HG03159 (cell line): ENCODE measurements around the gene DNAJC30.

Source experiments
- ATAC-seq: cut with Tn5 transposase; IDR thresholded peaks from one replicate; pipeline ENCODE4 v1.9.1; 2021; ENCODE audit warnings: mild to moderate bottlenecking, moderate library complexity; ENCODE audit not compliant: unreplicated experiment

Gene DNAJC30

GRCh38 chr7:73708961-73709549, 25.8 kb upstream of the DNAJC30 start:
- no peak for ATAC-seq

GRCh38 chr7:73707045-73707631, 23.9 kb upstream of the DNAJC30 start:
- ATAC-seq, result no peak

- no peak for ATAC-seq
Measured at GRCh38 chr7:73706126-73707044, 23.1 kb upstream of the DNAJC30 start.

GRCh38 chr7:73705551-73705920, 22.3 kb upstream of the DNAJC30 start:
- no peak for ATAC-seq

GRCh38 chr7:73704640-73705550, 21.6 kb upstream of the DNAJC30 start:
- no peak for ATAC-seq

- ATAC-seq, result no peak
Measured at GRCh38 chr7:73703757-73704639, 20.7 kb upstream of the DNAJC30 start.

- ATAC-seq, result no peak
Measured at GRCh38 chr7:73703225-73703624, 20.0 kb upstream of the DNAJC30 start.

GRCh38 chr7:73702665-73703064, 19.4 kb upstream of the DNAJC30 start:
- no peak for ATAC-seq

GRCh38 chr7:73702226-73702625, 19.0 kb upstream of the DNAJC30 start:
- ATAC-seq, result no peak

GRCh38 chr7:73701357-73701995, 18.2 kb upstream of the DNAJC30 start:
- no peak for ATAC-seq

GRCh38 chr7:73700581-73701134, 17.4 kb upstream of the DNAJC30 start:
- no peak for ATAC-seq

- no peak for ATAC-seq
Measured at GRCh38 chr7:73700069-73700423, 16.8 kb upstream of the DNAJC30 start.

GRCh38 chr7:73699370-73700068, 16.3 kb upstream of the DNAJC30 start:
- no peak for ATAC-seq

GRCh38 chr7:73698410-73698809, 15.2 kb upstream of the DNAJC30 start:
- ATAC-seq, result no peak

GRCh38 chr7:73696372-73696771, 13.1 kb upstream of the DNAJC30 start:
- ATAC-seq, result no peak

- ATAC-seq, result no peak
Measured at GRCh38 chr7:73690646-73691045, 7.4 kb upstream of the DNAJC30 start.

GRCh38 chr7:73688288-73688687, 5.0 kb upstream of the DNAJC30 start:
- ATAC-seq, result no peak

- ATAC-seq, result no peak
Measured at GRCh38 chr7:73685311-73685710, 2.1 kb upstream of the DNAJC30 start.
